CD4-positive, alpha-beta T cell treated with Interleukin-21 for 1 hour (primary cell): Measurements from ENCODE around the gene PLPPR2.
"Not testable (repeated sequence)": the region's sequence is repeated elsewhere in the genome, so short reads cannot be mapped to it uniquely, and the experiment has no call there.

ENCODE experiments used
- DNase-seq: peaks from one replicate; pipeline ENCODE4 v3.0.0-alpha.2; 2020

The PLPPR2 gene

GRCh38 chr19:11342429-11342828 lies 12.8 kb upstream of the PLPPR2 start:
- DNase-seq = no peak

DNA sequence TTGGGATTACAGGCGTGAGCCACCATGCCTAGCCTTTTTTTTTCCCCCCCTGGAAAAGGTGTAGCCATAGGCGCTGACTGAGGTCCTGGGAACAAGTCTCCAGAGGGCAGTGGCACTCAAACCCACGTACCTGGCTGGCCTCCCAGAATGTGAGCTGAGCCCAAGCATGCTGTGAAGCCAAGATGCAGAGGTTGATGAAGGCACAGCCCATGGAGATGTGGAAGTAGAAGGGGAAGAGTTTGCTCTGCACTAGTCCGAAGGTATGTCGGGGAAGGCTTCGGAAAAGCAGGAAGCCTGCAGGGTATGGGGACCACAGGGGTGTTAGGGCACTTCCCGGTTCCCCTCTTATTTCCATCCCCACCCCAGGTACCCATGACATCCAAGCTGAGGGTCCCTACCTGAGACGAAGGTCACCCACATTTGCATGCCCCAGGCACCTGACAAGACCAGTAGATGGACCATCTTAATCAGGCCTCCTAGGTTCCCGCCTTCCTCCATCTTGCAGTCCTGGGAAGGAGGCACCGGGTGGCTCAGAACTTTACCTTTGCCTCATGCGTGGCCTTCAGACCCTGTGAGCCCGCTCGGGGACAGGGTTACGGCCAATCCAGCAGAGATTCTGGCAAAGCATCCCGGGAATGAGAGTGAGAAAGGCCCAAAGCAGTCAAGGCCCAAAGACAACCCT lies 10.0 kb upstream of the PLPPR2 start:
- DNase-seq = no peak

DNA sequence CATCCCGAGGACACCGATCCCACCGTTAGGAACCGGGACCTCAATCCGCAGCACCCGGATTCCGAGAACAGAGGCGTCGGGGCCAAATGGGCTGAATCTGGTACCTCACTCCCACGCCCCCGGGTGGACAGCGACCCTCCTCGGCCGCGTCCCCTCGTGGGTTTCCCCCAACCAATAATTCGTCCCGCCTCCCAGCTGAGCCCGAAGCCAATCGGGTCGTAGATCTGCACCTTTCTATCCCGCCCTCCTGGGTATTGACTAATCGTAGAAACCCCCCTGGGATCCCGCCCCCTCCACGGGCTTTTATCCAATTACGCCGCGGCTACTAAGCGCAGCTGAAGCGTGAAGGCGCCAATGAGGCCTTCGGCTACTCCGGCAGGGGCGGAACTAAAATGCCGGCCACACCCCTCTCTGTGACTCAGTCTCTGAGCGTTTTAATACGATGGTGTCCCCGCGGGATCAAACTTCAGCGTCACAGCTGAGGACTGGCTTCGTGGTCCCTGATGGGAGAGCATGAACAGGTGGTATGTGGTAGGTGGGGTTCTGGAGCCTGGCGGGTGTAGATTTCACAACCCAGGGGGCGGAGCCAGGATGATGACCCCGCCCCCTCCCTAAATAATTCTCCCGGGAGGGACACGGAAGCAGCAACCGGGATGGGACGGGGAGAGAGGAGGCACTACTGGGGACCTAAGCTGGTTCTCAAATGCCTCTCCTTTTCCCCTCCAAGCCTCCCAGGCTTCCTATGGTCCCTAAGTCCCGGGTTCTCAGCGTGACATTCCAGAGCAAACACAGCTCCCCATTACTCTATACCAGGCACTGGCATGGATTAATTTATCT lies 8.9 kb upstream of the PLPPR2 start, which contains the start of the genes CCDC159 and TMEM205:
TSS of gene CCDC159 (plus strand) at position 416 of the 837 bp plus-strand sequence. CDS start at position 504, 88 bp downstream.
TSS of gene TMEM205 (minus strand) at position 165 of the 837 bp plus-strand sequence. CDS start 649 bp downstream, outside the sequence.
- peak; percentile 99 for DNase-seq

- DNase-seq = no peak
Measured at GRCh38 chr19:11347546-11348039, 7.6 kb upstream of the PLPPR2 start.

DNA sequence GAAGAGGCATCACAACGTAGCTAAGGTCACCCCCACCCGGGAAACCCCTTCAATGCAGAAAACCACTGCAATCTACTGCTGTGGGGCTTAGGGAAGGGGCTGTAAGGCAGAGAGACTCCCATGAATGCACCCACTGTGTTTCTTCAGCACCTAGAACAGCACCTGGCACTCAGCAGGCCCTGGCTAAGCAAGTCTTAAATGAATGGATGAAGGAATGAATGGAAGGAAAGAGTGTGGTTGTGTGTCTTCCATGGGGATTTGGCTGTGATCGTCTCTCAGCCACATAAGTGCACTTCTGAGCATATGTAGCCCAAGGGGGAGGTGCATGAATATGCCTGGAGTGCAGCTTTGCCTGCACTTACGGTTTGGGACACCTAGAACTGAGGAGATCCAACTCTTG lies 6.1 kb upstream of the PLPPR2 start:
- no peak for DNase-seq

DNA sequence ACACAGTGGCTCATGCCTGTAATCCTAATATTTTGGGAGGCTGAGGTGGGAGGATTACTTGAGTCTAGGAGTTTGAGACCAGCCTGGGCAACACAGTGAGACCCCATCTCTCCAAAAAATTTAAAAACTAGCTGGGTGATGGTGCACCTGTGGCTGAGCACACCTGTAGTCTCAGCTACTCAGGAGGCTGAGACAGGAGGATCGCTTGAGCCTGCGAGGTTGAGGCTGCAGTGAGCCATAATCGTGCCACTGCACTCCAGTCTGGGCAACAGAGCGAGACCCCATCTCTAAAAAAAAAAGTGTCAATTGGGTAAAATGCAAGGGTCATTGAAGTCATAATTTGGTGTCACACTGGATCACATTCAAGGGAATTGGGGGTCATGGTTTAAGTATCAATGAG lies 1.1 kb upstream of the PLPPR2 start:
- DNase-seq = not testable (repeated sequence)

GRCh38 chr19:11356074-11356397 lies 804 bp downstream of the PLPPR2 start:
- DNase-seq = no peak

DNA sequence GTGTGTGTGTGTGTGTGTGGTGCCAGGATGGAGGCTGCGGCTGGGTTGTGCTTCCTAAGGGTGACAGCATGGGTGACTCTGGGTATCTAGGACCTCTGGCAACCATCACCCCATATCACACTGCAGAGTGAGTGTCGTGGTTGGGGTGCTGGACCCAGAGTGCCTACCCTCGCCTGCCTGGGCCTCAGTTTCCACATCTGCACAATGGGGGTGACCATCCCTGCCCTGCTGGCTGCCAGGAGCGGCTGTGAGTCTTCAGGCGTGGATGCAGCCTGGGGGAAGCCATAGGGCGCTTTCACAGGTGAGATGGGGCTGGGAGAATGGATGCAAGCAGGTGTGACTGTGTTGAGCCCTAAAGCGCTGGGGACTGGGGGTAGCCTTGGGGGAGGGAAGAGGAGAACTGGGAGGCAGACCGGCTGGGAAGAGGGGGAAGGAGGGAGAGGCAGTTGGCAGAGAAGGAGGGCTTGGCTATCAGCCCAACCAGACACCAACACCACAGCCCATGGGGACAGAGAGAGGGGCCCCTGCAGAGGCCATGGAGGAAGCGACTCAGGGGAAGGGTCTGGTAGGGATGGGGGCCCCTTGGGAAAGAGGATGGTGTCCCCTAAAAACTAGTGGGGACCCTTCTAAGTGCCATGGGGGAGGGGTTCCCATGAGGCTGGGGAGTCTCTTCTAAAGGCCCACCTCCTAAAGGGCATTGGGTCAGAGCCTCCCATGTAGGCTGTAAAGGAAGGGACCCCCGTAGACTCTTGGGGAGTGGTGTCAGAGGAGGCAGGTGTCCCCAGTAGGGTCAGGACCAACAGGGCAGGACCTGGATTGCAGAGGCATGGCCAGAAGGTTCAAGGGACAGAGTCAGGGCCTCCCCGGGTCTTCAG lies 1.7 kb downstream of the PLPPR2 start:
- DNase-seq = no peak

DNA sequence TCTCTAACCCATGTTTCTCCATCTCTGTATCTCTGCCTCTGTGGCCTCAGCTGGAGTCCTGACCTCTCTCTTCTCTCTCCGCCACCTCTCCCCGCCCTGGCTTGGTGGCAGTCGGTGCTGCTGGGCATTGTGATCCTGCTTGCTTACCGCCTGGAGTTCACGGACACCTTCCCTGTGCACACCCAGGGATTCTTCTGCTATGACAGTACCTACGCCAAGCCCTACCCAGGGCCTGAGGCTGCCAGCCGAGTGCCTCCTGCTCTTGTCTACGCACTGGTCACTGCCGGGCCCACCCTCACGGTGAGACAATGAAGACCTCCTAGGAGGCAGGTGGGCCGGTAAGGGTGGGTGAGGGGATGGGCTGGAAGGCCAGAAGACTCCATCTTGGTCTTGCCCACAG lies 4.2 kb downstream of the PLPPR2 start:
- no peak for DNase-seq

DNA sequence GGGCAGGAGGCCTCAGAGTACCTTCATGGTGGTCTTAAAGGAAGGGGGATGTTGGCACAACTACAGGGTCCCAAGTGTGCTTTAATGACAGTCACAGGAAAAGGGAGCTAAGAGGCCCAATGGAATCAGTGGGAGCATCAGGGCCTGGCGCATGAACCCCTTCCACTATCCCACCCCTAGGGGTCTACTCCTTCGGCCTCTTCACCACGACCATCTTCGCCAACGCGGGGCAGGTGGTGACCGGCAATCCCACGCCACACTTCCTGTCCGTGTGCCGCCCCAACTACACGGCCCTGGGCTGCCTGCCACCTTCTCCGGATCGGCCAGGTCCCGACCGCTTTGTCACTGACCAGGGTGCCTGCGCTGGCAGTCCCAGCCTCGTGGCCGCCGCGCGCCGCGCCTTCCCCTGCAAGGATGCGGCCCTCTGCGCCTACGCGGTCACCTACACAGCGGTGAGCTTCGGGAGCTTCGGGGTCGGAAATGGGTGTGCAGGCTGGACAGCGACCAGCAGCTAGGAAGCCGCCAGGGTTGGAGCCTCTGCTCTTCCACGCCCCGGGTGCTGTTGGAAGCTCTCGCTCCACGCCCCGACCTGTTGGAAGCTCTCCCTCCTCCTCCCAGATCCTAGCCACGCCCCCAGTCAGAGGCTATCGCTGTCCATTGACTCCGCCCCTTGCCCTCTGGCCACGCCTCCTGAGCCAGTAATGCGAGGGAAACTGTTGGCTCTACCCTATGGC lies 6.0 kb downstream of the PLPPR2 start:
- no peak for DNase-seq

DNA sequence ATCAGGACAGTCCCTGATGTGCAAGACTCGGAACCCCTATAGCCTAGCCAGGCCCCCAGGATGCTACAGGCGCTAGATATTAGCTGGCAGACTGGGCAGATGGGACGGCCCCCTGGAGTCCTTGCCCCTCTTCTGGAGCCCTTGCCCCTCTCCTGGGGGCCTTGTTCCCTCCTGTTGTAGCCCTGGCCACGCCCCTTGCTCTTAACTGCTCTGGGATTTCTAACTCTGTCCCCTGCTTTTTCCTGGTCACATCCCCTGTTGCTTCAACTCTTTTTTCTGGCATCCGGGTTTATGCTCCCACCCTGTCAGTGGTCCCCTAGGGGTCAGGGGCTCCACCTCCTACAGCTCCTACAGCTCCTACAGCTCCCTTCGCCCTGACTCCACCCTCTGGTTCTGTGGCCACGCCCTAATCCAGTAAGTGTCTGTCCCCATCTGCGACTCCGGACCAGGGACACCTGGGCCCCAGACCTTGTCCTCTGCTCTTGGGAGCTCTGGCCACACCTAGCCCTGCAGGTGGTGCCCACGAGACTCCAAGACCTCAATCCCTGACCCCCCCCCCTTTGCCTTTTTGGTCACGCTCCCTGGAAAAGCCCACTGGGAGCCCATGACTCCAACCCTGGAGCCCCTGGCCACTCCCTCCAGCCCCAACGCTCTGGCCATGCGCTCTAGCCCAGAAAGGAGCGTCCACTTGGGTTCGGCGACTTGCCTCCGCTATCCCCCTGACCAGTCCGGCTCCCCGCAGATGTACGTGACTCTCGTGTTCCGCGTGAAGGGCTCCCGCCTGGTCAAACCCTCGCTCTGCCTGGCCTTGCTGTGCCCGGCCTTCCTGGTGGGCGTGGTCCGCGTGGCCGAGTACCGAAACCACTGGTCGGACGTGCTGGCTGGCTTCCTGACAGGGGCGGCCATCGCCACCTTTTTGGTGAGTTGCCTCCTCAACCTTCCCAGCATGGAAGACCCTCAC lies 6.8 kb downstream of the PLPPR2 start:
- no peak for DNase-seq

DNA sequence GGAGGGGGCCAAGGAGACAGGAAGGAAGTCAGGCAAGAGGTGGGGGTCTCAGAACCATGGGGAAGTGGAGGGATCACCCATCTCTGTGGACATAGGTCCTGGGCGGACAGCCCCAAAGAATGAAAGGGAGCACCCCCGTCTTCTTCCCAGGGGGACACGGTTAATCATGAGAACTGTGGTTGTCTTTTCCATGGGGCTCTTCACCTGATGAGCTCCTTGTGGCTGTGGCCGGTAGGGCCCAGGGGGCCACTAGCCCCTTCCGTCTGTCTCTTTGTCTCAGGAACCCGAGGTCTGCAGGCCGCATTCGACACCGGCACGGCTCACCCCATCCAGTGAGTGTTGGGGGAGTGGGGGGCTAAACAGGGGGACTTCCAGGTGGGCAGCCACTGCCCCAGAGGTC lies 8.6 kb downstream of the PLPPR2 start:
- DNase-seq = no peak

DNA sequence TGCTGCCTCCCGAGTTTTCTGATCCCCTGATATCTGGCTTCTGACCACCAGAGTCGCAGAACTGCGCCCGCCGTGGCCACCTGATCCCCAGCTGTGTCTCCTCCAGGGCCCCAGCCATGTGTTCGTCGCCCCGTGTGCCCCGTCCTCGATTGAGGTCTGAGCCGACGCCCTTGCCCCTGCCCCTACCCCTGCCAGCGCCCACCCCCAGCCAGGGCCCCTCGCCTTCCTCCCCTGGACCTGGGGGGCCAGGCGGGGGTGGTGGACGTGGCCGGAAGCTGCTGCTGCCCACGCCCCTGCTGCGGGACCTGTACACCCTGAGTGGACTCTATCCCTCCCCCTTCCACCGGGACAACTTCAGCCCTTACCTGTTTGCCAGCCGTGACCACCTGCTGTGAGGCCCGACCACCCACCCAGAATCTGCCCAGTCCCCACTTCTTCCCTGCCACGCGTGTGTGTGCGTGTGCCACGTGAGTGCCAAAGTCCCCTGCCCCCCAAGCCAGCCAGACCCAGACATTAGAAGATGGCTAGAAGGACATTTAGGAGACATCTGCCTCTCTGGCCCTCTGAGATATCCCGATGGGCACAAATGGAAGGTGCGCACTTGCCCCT lies 9.2 kb downstream of the PLPPR2 start:
- no peak for DNase-seq

DNA sequence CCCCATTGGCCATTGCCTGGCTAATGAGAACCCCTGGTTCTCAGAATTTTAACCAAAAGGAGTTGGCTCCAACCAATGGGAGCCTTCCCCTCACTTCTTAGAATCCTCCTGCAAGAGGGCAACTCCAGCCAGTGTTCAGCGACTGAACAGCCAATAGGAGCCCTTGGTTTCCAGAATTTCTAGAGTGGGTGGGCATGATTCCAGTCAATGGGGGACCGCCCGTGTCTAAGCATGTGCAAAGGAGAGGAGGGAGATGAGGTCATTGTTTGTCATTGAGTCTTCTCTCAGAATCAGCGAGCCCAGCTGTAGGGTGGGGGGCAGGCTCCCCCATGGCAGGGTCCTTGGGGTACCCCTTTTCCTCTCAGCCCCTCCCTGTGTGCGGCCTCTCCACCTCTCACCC lies 9.7 kb downstream of the PLPPR2 start:
- no peak for DNase-seq

- DNase-seq = no peak
Measured at GRCh38 chr19:11365557-11366117, 10.4 kb downstream of the PLPPR2 start.

DNA sequence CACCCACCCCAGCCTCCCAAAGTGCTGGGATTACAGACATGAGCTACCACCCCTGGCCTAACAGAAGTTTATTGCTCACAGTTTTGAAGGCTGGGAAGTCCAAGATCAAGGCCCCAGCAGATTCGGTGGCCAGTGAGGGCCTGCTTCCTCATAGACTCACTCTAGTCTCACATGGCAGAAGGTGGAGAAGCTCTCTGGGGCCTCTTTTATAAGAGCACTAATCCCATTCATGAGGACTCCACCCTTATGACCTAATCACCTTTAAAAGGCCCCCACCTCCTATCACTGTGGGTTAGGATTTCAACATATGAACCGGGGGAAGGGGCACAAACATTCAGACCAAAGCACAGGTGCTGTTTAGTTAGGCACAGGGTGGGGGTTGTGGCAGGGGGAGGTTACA lies 12.3 kb downstream of the PLPPR2 start:
- no peak for DNase-seq

- DNase-seq = no peak
Measured at GRCh38 chr19:11370744-11371143, 15.5 kb downstream of the PLPPR2 start.

DNA sequence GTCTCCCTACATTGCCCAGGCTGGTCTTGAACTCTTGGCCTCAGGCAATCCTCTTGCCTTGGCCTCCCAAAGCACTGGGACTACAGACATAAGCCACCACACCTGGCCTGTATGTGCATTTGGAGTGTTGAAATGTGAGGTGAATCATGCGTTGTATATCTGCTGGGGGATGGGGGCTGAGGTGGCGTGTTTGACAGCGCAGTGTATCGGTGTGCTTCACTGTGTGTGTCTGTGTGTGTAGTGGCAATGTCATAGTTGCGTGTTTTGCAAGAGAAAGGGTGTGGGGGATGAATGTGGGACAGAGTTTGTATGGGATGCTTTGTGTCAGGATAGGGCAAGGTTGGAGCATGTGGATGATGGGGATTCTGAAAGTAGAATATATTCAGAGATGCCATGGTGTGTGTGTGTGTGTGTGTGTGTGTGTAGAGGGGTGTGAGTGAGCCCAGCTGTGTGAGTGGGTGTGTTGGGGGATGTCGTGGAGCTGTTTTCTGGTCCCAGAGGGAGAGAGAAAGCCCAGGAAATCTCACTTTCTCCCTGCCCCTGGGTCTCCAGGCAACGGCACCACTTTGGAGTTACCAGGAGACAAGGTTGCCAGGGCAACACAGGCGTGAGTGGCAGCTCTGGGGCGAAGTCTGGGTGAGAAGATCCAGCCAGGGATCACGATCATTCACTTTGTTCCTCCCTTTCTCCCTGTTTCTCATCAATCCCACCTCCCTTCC lies 18.1 kb downstream of the PLPPR2 start:
- no peak for DNase-seq

- DNase-seq = peak; percentile 27
Measured at GRCh38 chr19:11373885-11374432, 18.7 kb downstream of the PLPPR2 start.
